ENCODE results near the gene CTDNEP1.

The CTDNEP1 gene

GRCh38 chr17:7279448-7279847, 27.9 kb upstream of the CTDNEP1 start:
- Histone ChIP-seq H3K4me3 (ENCODE audit: insufficient read depth, low read depth, low read length) (no peak overlapping the region), H3K9me3 (ENCODE audit: control insufficient read depth, low read length) (no peaks in the 10 kb centered on the region), H3K36me3 (ENCODE audit: control insufficient read depth, insufficient read depth, low read length) (no peaks in the 10 kb centered on the region), H3K4me1 (ENCODE audit: control insufficient read depth, insufficient read depth, low read length) (no peaks in the 10 kb centered on the region), H3K27me3 (ENCODE audit: control insufficient read depth, insufficient read depth, low read length, poor library complexity, severe bottlenecking) (peaks cover 30% of the 10 kb centered on the region), H3K27ac (ENCODE audit: insufficient read depth, low read depth, low read length, poor library complexity, severe bottlenecking) (no peak overlapping the region)
- 91 to 92% methylated on average over 7 to 8 of the region's 8 CpGs for WGBS, 2 experiments

DNA sequence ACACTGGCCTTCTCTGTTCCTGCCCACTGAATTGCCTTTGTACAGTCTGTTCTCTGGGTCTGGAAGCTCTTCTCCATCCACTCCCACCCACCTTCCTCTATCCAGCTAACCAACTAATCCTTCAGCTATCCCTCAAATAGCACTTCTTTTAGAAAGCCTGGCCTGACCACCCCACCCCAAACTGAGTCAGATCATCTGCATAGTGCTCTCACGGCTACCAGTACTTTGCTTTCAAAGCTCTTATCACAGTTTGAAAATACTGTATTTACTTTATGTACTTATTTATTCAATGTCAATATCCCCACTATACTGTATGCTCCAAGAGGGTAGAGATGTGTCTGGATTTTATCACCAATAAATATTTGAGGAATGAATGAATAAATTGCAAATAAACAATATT, 15.2 kb upstream of the CTDNEP1 start:
- H3K4me3 ChIP-seq (ENCODE audit: insufficient read depth, low read depth, low read length), result no peak overlapping the region
- H3K4me1 ChIP-seq (ENCODE audit: control insufficient read depth, insufficient read depth, low read length), result peaks cover 5% of the 10 kb centered on the region
- peaks cover 31% of the 10 kb centered on the region for H3K27me3 ChIP-seq (ENCODE audit: control insufficient read depth, insufficient read depth, low read length, poor library complexity, severe bottlenecking)
- 85% methylated on average over 1 of the region's 1 CpG; no CpG with 5 or more reads in 1 of the 2 experiments for WGBS, 2 experiments
- no peaks in the 10 kb centered on the region for H3K9me3 ChIP-seq (ENCODE audit: control insufficient read depth, low read length)
- H3K27ac ChIP-seq (ENCODE audit: insufficient read depth, low read depth, low read length, poor library complexity, severe bottlenecking), result no peak overlapping the region
- no peaks in the 10 kb centered on the region for H3K36me3 ChIP-seq (ENCODE audit: control insufficient read depth, insufficient read depth, low read length)

GRCh38 chr17:7263801-7264078, 12.2 kb upstream of the CTDNEP1 start:
- Histone ChIP-seq H3K27me3 (ENCODE audit: control insufficient read depth, insufficient read depth, low read length, poor library complexity, severe bottlenecking) (peaks cover 50% of the 10 kb centered on the region), H3K27ac (ENCODE audit: insufficient read depth, low read depth, low read length, poor library complexity, severe bottlenecking) (no peak overlapping the region), H3K36me3 (ENCODE audit: control insufficient read depth, insufficient read depth, low read length) (no peaks in the 10 kb centered on the region), H3K4me3 (ENCODE audit: insufficient read depth, low read depth, low read length) (no peak overlapping the region), H3K4me1 (ENCODE audit: control insufficient read depth, insufficient read depth, low read length) (peaks cover 9% of the 10 kb centered on the region), H3K9me3 (ENCODE audit: control insufficient read depth, low read length) (no peaks in the 10 kb centered on the region)
- WGBS, 2 experiments, result 61 to 77% methylated on average over 4 of the region's 4 CpGs

DNA sequence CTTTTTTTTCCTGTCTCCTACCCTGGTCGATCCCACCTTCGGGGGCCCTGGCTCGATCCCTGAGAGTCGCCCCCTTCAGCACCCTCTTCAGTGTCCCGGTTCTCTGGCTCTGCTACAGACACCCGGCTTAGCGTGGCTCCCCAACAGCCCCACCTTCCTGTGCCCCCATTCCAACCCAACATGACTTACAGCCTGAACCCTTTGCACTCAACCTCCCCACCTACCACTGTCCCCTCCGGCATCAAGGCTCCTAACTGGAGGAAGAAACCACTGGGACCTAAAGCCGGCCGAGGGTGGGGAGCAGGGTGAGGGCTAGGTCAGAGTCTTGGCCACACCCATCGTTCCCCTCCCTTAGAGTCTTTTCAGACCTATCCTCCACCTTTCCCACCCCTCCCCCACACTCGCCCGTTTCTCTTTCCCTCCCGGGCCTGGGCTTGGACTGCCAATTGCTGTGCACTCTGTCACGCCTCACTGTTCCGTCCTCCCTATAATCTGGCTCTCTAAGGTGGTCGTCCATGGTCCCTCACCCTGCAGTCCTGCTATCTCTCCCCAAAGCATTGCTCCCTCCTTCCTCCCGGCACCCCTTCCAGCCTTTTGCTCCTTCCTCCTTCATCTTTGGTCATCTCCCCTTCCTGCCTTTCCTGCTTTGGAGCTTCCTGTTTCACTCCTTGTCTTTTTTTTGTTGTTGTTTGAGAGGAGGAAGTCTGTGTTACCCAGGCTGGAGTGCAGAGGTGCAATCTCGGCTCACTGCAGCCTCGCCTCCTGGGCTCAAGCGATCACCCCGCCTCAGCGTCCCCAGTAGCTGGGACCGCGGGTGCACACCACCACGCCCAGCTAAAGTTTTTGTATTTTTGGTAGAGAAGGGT, 11.6 kb upstream of the CTDNEP1 start:
- no peaks in the 10 kb centered on the region for H3K9me3 ChIP-seq (ENCODE audit: control insufficient read depth, low read length)
- H3K27ac ChIP-seq (ENCODE audit: insufficient read depth, low read depth, low read length, poor library complexity, severe bottlenecking), result no peak overlapping the region
- peaks cover 50% of the 10 kb centered on the region for H3K27me3 ChIP-seq (ENCODE audit: control insufficient read depth, insufficient read depth, low read length, poor library complexity, severe bottlenecking)
- peak overlapping the region; percentile 30 for H3K4me3 ChIP-seq (ENCODE audit: insufficient read depth, low read depth, low read length)
- peaks cover 9% of the 10 kb centered on the region for H3K4me1 ChIP-seq (ENCODE audit: control insufficient read depth, insufficient read depth, low read length)
- H3K36me3 ChIP-seq (ENCODE audit: control insufficient read depth, insufficient read depth, low read length), result no peaks in the 10 kb centered on the region
- 16 to 18% methylated on average over 26 of the region's 26 CpGs for WGBS, 2 experiments

- H3K27ac ChIP-seq (ENCODE audit: insufficient read depth, low read depth, low read length, poor library complexity, severe bottlenecking), result no peak within 1 kb of the TSS
- no peaks in the 10 kb centered on the region for H3K9me3 ChIP-seq (ENCODE audit: control insufficient read depth, low read length)
- peaks cover 9% of the 10 kb centered on the region for H3K4me1 ChIP-seq (ENCODE audit: control insufficient read depth, insufficient read depth, low read length)
- peak within 1 kb of the TSS; percentile 33 for H3K4me3 ChIP-seq (ENCODE audit: insufficient read depth, low read depth, low read length)
- peaks cover 50% of the 10 kb centered on the region for H3K27me3 ChIP-seq (ENCODE audit: control insufficient read depth, insufficient read depth, low read length, poor library complexity, severe bottlenecking)
- WGBS, 2 experiments, result 1 to 2% methylated on average over 64 of the region's 64 CpGs
- no peaks in the 10 kb centered on the region for H3K36me3 ChIP-seq (ENCODE audit: control insufficient read depth, insufficient read depth, low read length)
Observed at GRCh38 chr17:7262192-7262934, 10.8 kb upstream of the CTDNEP1 start, which contains the start of gene CLDN7. TSS of gene CLDN7 (minus strand) at chr17:7262478. CDS start at chr17:7262043, 435 bp downstream.

DNA sequence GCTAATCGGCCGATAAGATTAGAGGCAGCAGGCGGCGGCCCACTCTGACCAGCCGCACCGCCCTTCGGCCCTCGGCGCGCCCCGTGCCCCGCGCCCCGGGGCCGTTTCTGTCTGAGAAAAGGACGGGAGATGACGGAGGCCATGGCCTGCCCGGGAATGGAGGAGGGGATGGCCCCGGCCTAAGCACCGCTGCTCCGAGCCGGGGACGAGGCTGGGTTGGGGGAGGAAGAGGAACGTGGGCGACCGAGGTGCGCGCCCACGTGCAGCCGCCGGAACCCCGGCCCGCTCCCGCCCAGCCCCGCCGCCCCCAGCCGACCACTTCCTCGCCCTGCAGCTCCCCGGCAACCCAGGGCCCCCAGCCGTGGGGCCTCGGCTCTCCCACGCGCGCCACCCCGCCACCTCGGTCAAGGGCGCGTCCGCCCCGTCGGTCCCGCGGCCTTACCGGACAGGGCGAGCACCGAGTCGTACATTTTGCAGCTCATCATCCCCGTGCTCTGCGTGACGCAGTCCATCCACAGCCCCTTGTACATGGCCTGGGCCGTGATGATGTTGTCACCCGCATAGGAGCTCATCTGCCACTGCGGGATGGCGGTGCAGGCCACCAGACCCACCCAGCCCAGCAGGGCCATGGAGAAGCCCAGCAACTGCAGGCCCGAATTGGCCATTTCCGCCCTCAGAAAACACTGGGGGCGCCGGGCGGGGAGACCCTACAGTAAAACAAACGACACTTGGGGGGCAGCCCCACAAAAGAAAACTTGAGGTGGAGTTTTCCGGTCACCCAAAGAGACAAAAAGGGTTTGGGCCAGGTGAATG, 10.1 kb upstream of the CTDNEP1 start:
- Histone ChIP-seq H3K4me3 (ENCODE audit: insufficient read depth, low read depth, low read length) (peak overlapping the region; percentile 33), H3K36me3 (ENCODE audit: control insufficient read depth, insufficient read depth, low read length) (peaks cover 3% of the 10 kb centered on the region), H3K27ac (ENCODE audit: insufficient read depth, low read depth, low read length, poor library complexity, severe bottlenecking) (no peak overlapping the region), H3K27me3 (ENCODE audit: control insufficient read depth, insufficient read depth, low read length, poor library complexity, severe bottlenecking) (peaks cover 50% of the 10 kb centered on the region), H3K4me1 (ENCODE audit: control insufficient read depth, insufficient read depth, low read length) (peaks cover 9% of the 10 kb centered on the region), H3K9me3 (ENCODE audit: control insufficient read depth, low read length) (no peaks in the 10 kb centered on the region)
- 7 to 9% methylated on average over 71 of the region's 71 CpGs for WGBS, 2 experiments

DNA sequence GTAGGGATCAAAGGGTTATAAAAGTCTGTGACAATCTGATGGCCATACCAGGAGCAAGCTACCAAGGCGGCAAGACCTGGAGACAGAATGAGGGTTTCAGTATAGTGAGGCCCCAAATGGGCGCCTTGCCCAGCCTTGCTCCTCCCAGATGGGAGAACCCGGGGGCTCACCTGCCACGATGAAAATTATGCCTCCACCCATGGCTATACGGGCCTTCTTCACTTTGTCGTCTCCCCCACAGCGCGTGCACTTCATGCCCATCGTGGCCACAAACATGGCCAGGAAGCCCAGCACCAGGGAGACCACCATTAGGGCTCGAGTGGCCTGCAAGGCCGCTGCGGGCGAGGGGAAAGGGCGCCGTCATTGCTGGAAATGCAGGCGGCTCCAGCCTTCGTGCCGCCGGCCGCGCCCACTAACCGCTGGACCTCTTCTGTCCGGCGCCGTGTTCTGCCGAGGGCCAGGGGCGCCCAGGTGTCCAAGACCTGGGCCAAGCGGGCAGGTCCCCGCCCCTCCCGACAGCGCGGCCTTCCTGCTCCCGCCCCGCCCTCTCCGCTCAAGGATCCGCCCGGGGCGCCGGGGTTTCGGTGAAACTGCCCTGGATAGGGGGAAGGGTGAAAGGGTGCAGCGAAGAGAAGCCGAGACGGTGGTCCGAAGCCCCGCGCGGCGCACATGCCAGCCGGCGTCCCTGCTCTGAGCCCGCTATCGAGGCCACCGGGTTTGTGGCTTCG, 9.3 kb upstream of the CTDNEP1 start:
- 11 to 13% methylated on average over 54 of the region's 54 CpGs for WGBS, 2 experiments
- Histone ChIP-seq H3K9me3 (ENCODE audit: control insufficient read depth, low read length) (no peaks in the 10 kb centered on the region), H3K4me1 (ENCODE audit: control insufficient read depth, insufficient read depth, low read length) (peaks cover 9% of the 10 kb centered on the region), H3K4me3 (ENCODE audit: insufficient read depth, low read depth, low read length) (peak overlapping the region; percentile 33), H3K27ac (ENCODE audit: insufficient read depth, low read depth, low read length, poor library complexity, severe bottlenecking) (no peak overlapping the region), H3K36me3 (ENCODE audit: control insufficient read depth, insufficient read depth, low read length) (peaks cover 7% of the 10 kb centered on the region), H3K27me3 (ENCODE audit: control insufficient read depth, insufficient read depth, low read length, poor library complexity, severe bottlenecking) (peaks cover 50% of the 10 kb centered on the region)

- WGBS, 2 experiments, result 92 to 97% methylated on average over 4 of the region's 4 CpGs
- H3K27ac ChIP-seq (ENCODE audit: insufficient read depth, low read depth, low read length, poor library complexity, severe bottlenecking), result no peak overlapping the region
- peaks cover 11% of the 10 kb centered on the region for H3K36me3 ChIP-seq (ENCODE audit: control insufficient read depth, insufficient read depth, low read length)
- H3K4me1 ChIP-seq (ENCODE audit: control insufficient read depth, insufficient read depth, low read length), result peaks cover 9% of the 10 kb centered on the region
- peaks cover 50% of the 10 kb centered on the region for H3K27me3 ChIP-seq (ENCODE audit: control insufficient read depth, insufficient read depth, low read length, poor library complexity, severe bottlenecking)
- H3K4me3 ChIP-seq (ENCODE audit: insufficient read depth, low read depth, low read length), result no peak overlapping the region
- H3K9me3 ChIP-seq (ENCODE audit: control insufficient read depth, low read length), result no peaks in the 10 kb centered on the region
Observed at GRCh38 chr17:7260151-7260550, 8.6 kb upstream of the CTDNEP1 start.

- 90 to 94% methylated on average over 6 of the region's 6 CpGs for WGBS, 2 experiments
- peaks cover 13% of the 10 kb centered on the region for H3K36me3 ChIP-seq (ENCODE audit: control insufficient read depth, insufficient read depth, low read length)
- no peaks in the 10 kb centered on the region for H3K9me3 ChIP-seq (ENCODE audit: control insufficient read depth, low read length)
- H3K4me1 ChIP-seq (ENCODE audit: control insufficient read depth, insufficient read depth, low read length), result peaks cover 9% of the 10 kb centered on the region
- peaks cover 47% of the 10 kb centered on the region for H3K27me3 ChIP-seq (ENCODE audit: control insufficient read depth, insufficient read depth, low read length, poor library complexity, severe bottlenecking)
- H3K27ac ChIP-seq (ENCODE audit: insufficient read depth, low read depth, low read length, poor library complexity, severe bottlenecking), result no peak overlapping the region
- no peak overlapping the region for H3K4me3 ChIP-seq (ENCODE audit: insufficient read depth, low read depth, low read length)
Observed at GRCh38 chr17:7259555-7259889, 8.0 kb upstream of the CTDNEP1 start.

Measured in ectodermal cell (in vitro differentiated cells).